Lower leg skin (tissue), 3 donors: ENCODE results near the gene RNF225.

ENCODE experiments used
- CTCF ChIP-seq, 3 donors: fragments of 450-650 bp; IDR thresholded peaks; one replicate each; pipeline ENCODE4 v1.5.1; 2016; ENCODE audit warnings: antibody characterized with exemption in 3 of 3, mild to moderate bottlenecking in 3 of 3, moderate library complexity in 2 of 3
- POLR2A ChIP-seq, 2 donors: fragments of 450-650 bp; IDR thresholded peaks; one replicate each; pipeline ENCODE4 v1.6.1; 2016 to 2017; ENCODE audit warnings: antibody characterized with exemption in 2 of 2, mild to moderate bottlenecking in 1 of 2, moderate library complexity in 1 of 2

- TF ChIP-seq CTCF (IDR thresholded peaks at IDR 0.05) (no peak), POLR2A (IDR thresholded peaks at IDR 0.05) (no peak)
Observed at GRCh38 chr19:58381460-58382212, 13.8 kb upstream of the RNF225 start.
